DND-41 (cell line): ENCODE data around the gene OTOGL.

Experiments used
- CTCF ChIP-seq: IDR thresholded peaks from 2 replicates; pipeline ENCODE4 v1.5.1; 2012; ENCODE audit warnings: borderline replicate concordance, low read length, moderate library complexity, mild to moderate bottlenecking; ENCODE audit not compliant: poor library complexity, severe bottlenecking; ENCODE audit errors: extremely low read depth
- EZH2 ChIP-seq: IDR thresholded peaks from 3 replicates; pipeline ENCODE4 v1.6.1; 2012; ENCODE audit warnings: borderline replicate concordance, low read depth, mild to moderate bottlenecking, moderate library complexity, low read length, inconsistent platforms; ENCODE audit not compliant: severe bottlenecking

- TF ChIP-seq CTCF (no peak), EZH2 (no peak)
These were observed 178.4 kb downstream of the OTOGL start for GRCh38 chr12:80277732-80278131.
